ENCODE results near the gene RAB31.

DNA sequence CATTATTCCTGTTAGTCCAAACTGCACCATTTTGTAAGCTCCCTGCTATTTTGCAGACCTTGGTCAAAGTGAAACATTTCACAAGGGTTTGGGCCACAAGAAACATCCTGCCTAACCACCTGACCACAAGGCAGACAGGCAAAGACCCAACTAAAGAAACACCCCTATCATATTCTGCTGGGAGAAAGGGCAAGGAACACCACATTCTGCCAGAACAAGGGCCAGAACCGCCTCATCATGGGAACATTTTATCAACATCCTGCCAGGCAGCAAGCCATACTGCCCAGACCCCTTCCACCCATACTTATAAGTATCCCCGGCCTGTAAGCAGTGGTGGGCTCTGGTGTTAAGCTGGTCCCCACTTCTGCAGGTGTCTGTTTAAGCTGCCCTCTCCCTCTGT is 12.0 kb upstream of the RAB31 start:
- TF ChIP-seq CTCF (IDR thresholded peaks at IDR 0.05) (no peak), POLR2AphosphoS5 (IDR thresholded peaks at IDR 0.05; ENCODE audit: low read depth, low read length) (no peak), SIN3A (IDR thresholded peaks at IDR 0.05; ENCODE audit: borderline replicate concordance, insufficient read depth, low read depth, low read length) (no peak)
- TF ChIP-seq, protein P1, sequence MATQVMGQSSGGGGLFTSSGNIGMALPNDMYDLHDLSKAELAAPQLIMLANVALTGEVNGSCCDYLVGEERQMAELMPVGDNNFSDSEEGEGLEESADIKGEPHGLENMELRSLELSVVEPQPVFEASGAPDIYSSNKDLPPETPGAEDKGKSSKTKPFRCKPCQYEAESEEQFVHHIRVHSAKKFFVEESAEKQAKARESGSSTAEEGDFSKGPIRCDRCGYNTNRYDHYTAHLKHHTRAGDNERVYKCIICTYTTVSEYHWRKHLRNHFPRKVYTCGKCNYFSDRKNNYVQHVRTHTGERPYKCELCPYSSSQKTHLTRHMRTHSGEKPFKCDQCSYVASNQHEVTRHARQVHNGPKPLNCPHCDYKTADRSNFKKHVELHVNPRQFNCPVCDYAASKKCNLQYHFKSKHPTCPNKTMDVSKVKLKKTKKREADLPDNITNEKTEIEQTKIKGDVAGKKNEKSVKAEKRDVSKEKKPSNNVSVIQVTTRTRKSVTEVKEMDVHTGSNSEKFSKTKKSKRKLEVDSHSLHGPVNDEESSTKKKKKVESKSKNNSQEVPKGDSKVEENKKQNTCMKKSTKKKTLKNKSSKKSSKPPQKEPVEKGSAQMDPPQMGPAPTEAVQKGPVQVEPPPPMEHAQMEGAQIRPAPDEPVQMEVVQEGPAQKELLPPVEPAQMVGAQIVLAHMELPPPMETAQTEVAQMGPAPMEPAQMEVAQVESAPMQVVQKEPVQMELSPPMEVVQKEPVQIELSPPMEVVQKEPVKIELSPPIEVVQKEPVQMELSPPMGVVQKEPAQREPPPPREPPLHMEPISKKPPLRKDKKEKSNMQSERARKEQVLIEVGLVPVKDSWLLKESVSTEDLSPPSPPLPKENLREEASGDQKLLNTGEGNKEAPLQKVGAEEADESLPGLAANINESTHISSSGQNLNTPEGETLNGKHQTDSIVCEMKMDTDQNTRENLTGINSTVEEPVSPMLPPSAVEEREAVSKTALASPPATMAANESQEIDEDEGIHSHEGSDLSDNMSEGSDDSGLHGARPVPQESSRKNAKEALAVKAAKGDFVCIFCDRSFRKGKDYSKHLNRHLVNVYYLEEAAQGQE (IDR thresholded peaks at IDR 0.05; ENCODE audit: insufficient read depth in 1 of 2, low read depth in 2 of 2, low read length in 1 of 2): no peak
